GM13976 (cell line): ENCODE measurements around the gene ARHGAP11A.

Experiments used
- DNase-seq: peaks from one replicate; pipeline ENCODE4 v3.0.0; 2012; ENCODE audit warnings: low spot score
- CTCF ChIP-seq: IDR thresholded peaks from 2 replicates; pipeline ENCODE4 v1.5.1; 2012; ENCODE audit warnings: borderline replicate concordance, mild to moderate bottlenecking; ENCODE audit not compliant: insufficient read depth; ENCODE audit errors: extremely low read depth, missing control alignments, control extremely low read depth
- in situ Hi-C: fragments of 300-500 bp; cut with MboI; formaldehyde crosslinking; loops from one replicate; pipeline ENCODE4 v1.12.0; 2022; ENCODE audit warnings: low sequenced_read_pairs, mixed read lengths, inconsistent platforms; ENCODE audit not compliant: unreplicated experiment

Gene ARHGAP11A

GRCh38 chr15:32657941-32658340, 42.6 kb downstream of the ARHGAP11A start:
- TF ChIP-seq CTCF: no peak
- in situ Hi-C loops: loop anchor here (25.0 kb wide), 1 partner anchor 329 kb away; no protein-coding TSS in a partner anchor
- no peak for DNase-seq

- no peak for DNase-seq
- no peak for TF ChIP-seq CTCF
- in situ Hi-C loops: loop anchor here (25.0 kb wide), 1 partner anchor 328 kb away; no protein-coding TSS in a partner anchor
Observed at GRCh38 chr15:32659340-32660155, 44.2 kb downstream of the ARHGAP11A start.

DNA sequence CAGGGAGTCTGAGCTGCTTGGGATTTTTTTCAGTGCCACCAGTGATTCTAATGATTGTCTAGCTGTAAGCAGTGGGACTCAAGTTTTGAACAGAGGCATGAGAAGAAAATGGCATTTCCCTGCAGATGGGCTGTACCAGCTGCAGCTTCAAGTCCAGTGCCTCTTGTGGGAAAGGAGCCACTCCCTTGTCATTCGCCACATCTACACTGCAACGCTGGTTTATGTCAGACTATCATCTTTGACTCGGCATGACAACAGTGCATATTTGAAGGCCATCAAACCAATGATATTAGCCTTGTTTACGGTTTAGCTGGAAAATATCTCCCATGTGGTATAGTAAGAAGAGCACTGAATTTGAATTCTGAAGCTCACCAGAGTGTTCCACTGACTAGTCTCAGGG, 48.4 kb downstream of the ARHGAP11A start:
- no peak for DNase-seq
- in situ Hi-C loops: loop anchor here (25.0 kb wide), 1 partner anchor 324 kb away; no protein-coding TSS in a partner anchor
- TF ChIP-seq CTCF: no peak

DNA sequence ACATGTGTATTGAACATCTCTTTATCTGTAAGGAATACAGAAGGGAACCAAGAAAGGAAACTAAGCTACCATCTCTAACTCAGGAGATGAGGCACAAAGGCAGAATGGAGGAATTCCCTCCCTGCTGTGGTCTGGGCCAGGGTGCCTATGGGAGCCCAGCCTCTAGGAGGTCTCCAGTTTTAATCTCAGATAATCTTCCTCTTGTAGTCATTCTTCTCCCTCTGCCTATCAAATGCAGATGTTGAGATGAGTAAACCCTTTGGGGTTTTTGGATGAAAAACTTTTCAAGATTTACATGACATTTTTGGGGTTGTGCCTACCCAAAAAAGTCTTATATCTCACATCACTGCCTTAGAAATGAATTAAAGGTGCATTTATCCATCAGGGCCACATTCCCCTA, 49.5 kb downstream of the ARHGAP11A start:
- in situ Hi-C loops: loop anchor here (25.0 kb wide), 1 partner anchor 323 kb away; no protein-coding TSS in a partner anchor
- DNase-seq: no peak
- TF ChIP-seq CTCF: no peak

- no peak for TF ChIP-seq CTCF
- no peak for DNase-seq
- in situ Hi-C loops: loop anchor here (25.0 kb wide), 1 partner anchor 320 kb away; no protein-coding TSS in a partner anchor
Observed at GRCh38 chr15:32667321-32667720, 52.0 kb downstream of the ARHGAP11A start.

DNA sequence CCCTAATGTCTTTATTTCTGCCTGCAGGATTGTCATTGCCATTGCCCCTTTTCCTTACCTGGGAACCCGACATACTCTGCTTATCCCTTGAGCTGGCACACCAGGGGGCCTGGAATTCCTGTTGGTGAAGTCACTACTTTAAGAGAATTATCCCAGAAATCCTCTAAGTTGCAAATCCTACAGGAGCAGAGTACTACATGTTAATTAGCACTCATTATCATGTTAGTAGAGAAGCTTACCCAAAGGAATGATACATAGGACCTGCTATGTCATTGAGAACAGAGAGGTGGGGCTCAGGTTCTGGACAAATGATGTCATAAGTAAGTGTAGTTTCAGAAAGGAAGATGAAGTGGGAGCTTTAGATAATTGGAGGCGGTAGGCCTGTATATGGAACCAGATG, 53.6 kb downstream of the ARHGAP11A start:
- in situ Hi-C loops: loop anchor here (25.0 kb wide), 1 partner anchor 318 kb away; no protein-coding TSS in a partner anchor
- no peak for TF ChIP-seq CTCF
- no peak for DNase-seq
